Measurements from ENCODE around the gene CD40. TPM values are rescaled to one million over a fixed set of nuclear protein-coding genes. Genes with fewer than 3 reads are reported as not detected.

Gene CD40
- total RNA-seq, 6 experiments from 2014 or later: 0.34 to 3.6 (median 0.62) TPM

DNA sequence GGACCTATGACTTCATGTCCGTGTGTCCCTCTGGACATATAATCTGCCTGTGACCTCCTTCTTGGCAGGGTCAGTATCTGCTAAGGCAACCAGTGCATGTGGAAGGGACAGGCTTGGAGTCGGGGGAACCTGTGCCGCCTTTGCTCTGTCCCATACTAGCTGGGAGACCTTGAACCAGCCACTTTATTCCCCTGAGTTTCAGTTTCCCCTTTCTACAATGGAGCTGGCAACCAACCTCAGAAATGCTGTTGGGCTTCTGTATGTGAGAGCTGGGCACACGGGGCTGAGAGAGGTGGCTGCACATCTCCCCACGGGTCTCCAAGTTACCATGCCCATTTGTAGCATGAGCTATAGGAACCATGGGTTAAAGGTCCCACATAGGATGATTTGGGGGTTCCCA lies 53.8 kb downstream of the CD40 start:
- DNase-seq: no peak
- no peak overlapping the region for H3K27ac Mint-ChIP-seq
- H3K4me3 Mint-ChIP-seq: no peak overlapping the region
- peaks cover 22% of the 10 kb centered on the region for H3K27me3 Mint-ChIP-seq (ENCODE audit: insufficient read depth)
- no peaks in the 10 kb centered on the region for H3K36me3 Mint-ChIP-seq (ENCODE audit: low read depth)
- TF ChIP-seq, protein P1, sequence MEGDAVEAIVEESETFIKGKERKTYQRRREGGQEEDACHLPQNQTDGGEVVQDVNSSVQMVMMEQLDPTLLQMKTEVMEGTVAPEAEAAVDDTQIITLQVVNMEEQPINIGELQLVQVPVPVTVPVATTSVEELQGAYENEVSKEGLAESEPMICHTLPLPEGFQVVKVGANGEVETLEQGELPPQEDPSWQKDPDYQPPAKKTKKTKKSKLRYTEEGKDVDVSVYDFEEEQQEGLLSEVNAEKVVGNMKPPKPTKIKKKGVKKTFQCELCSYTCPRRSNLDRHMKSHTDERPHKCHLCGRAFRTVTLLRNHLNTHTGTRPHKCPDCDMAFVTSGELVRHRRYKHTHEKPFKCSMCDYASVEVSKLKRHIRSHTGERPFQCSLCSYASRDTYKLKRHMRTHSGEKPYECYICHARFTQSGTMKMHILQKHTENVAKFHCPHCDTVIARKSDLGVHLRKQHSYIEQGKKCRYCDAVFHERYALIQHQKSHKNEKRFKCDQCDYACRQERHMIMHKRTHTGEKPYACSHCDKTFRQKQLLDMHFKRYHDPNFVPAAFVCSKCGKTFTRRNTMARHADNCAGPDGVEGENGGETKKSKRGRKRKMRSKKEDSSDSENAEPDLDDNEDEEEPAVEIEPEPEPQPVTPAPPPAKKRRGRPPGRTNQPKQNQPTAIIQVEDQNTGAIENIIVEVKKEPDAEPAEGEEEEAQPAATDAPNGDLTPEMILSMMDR (IDR thresholded peaks at IDR 0.05): no peak
- H3K9me3 Mint-ChIP-seq: no peaks in the 10 kb centered on the region
- H3K4me1 Mint-ChIP-seq (ENCODE audit: low read depth): no peaks in the 10 kb centered on the region

DNA sequence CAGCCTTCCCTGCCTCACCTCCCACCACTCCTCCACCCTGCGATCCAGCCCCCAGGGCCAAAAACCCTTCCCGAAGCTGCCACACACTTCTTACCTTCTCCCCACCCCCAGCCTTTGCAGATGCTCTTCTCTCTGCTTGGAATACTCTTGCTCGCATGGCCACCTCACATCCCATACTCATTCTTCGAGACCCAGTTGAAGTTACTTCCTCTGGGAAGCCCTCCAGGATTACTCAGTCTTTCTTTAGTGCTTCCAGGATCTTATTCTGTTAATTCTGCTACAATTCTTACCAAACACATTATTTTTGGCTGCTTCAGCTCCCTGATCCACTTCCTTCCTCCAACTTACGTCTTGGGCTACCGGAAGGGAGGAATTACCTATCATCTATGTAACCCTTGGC lies 54.3 kb downstream of the CD40 start:
- no peaks in the 10 kb centered on the region for H3K36me3 Mint-ChIP-seq (ENCODE audit: low read depth)
- no peaks in the 10 kb centered on the region for H3K9me3 Mint-ChIP-seq
- TF ChIP-seq, protein P1 (IDR thresholded peaks at IDR 0.05): no peak
- no peak overlapping the region for H3K27ac Mint-ChIP-seq
- DNase-seq: no peak
- peaks cover 26% of the 10 kb centered on the region for H3K27me3 Mint-ChIP-seq (ENCODE audit: insufficient read depth)
- no peak overlapping the region for H3K4me3 Mint-ChIP-seq
- H3K4me1 Mint-ChIP-seq (ENCODE audit: low read depth): no peaks in the 10 kb centered on the region

DNA sequence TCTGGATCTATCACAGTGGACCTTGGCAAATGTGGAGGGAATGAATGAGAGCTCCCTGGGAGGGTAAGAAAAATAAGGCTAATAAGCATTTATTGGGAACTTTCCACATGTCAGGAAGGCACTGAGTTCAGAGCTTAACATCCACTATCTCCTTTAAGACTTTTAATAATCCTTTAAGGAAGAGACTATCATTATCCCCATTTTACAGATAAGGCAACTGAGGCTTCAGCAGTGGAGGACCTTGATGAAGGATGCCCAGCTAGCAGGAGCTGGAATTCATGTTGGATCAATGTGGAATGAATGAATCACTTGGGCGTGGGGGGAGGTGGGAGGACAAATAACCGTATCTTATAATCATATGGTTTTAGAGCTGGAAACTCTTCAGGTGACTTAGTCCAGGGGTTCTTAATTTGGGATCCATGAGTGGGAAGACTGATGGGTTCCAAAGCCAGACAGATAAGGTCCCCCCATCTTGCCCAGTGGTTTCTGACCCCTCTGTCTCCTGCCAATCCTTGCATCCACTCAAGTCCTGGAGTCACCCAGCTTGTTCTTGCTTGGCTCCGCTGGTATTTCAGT lies 54.9 kb downstream of the CD40 start:
- Mint-ChIP-seq H3K27me3 (ENCODE audit: insufficient read depth) (peaks cover 32% of the 10 kb centered on the region), H3K4me3 (no peak overlapping the region), H3K36me3 (ENCODE audit: low read depth) (no peaks in the 10 kb centered on the region), H3K9me3 (no peaks in the 10 kb centered on the region), H3K4me1 (ENCODE audit: low read depth) (no peaks in the 10 kb centered on the region), H3K27ac (no peak overlapping the region)
- no peak for DNase-seq
- TF ChIP-seq, protein P1 (IDR thresholded peaks at IDR 0.05): no peak

DNA sequence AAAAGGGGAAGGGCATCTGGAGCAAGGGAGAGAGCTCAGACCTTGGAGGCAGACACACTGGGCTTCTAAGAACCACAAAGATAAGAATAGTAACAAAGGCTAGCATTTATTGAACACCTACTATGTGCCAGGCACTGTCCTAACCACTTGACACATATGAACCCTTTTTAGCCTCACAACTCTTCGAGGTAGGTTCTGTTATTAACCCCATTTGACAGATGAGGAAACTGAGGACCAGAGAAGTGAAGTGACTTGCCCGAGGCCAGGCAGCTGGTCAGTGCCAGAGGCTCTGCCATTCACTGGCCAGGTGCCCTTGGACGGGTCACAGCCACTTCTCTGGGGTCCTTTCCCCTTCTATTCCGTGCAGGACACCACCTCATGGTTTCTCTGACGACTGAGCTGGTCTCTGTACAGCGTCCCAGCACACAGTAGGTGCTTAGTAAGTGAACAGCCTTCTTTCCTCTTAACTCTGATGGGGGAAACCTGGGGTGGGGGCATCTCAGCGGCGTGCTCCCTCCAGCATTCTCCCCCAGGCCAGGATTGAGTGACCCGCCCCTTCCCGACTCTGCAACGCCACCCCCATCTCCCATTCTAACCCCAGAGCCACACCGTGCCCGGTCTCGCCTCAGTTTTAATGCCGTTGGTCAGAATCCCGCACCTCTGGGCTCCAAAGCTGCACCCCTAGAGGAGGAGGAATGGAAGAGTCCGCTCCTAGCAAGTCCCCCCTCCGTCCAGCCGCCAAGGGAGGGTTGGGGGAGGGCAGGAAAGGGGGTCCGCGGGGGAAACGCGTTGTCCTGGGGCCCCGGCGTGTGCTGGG lies 55.7 kb downstream of the CD40 start:
- DNase-seq: no peak
- Mint-ChIP-seq H3K27ac (no peak overlapping the region), H3K4me3 (no peak overlapping the region), H3K36me3 (ENCODE audit: low read depth) (no peaks in the 10 kb centered on the region), H3K4me1 (ENCODE audit: low read depth) (no peaks in the 10 kb centered on the region), H3K27me3 (ENCODE audit: insufficient read depth) (peaks cover 36% of the 10 kb centered on the region), H3K9me3 (no peaks in the 10 kb centered on the region)
- TF ChIP-seq, protein P1 (IDR thresholded peaks at IDR 0.05): no peak

DNA sequence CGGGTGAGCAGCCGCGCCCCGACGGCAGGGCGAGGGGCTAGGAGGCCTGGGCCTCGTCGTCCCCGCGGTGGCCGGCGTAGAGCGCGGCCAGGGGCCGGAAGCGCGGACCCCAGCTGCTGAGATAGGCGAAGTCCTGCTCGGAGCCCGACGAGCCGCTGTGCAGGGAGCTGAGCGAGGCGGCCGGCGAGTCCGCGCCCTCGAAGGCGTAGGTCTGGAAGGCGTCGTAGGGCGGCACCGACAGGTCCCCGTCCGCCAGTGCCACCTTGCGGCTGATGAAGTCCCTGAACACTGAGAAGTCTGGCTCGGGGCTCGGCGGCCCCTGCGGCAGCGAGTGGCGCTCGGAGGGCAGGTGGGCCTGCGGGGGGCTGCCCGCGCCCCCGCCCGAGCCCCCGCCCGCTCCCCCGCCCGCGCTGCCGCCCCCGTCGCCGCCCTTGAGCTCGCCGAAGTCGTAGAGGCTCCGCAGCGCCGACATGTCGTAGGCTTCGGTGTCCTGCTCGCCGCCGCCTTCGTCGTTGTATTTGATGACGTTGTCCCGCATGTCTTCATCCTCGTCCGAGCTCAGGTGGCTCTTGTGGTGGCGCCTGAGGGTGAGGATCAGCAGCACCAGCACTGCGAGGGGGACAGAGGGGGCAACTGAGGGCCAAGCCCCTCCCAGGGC lies 56.5 kb downstream of the CD40 start:
- no peaks in the 10 kb centered on the region for H3K9me3 Mint-ChIP-seq
- DNase-seq: no peak
- H3K27ac Mint-ChIP-seq: no peak overlapping the region
- no peak overlapping the region for H3K4me3 Mint-ChIP-seq
- H3K36me3 Mint-ChIP-seq (ENCODE audit: low read depth): no peaks in the 10 kb centered on the region
- TF ChIP-seq, protein P1 (IDR thresholded peaks at IDR 0.05): peak; percentile 60
- no peaks in the 10 kb centered on the region for H3K4me1 Mint-ChIP-seq (ENCODE audit: low read depth)
- peaks cover 41% of the 10 kb centered on the region for H3K27me3 Mint-ChIP-seq (ENCODE audit: insufficient read depth)

Measured in HFFc6 (cell line).